Measurements from ENCODE around the gene PCDHB14.
"Not testable (repeated sequence)": the region's sequence is repeated elsewhere in the genome, so short reads cannot be mapped to it uniquely, and the experiment has no call there.

The PCDHB14 gene

GRCh38 chr5:141210849-141211248, 12.3 kb upstream of the PCDHB14 start:
- not testable (repeated sequence) for DNase-seq

GRCh38 chr5:141213656-141214339, 9.3 kb upstream of the PCDHB14 start, which contains the start of gene PCDHB13:
Gene PCDHB13, plus strand, starts transcription at chr5:141213919. Its CDS starts 205 bp downstream, at chr5:141214124.
- not testable (repeated sequence) for DNase-seq

- DNase-seq, result not testable (repeated sequence)
These were observed 8.6 kb upstream of the PCDHB14 start for GRCh38 chr5:141214583-141214982.

- not testable (repeated sequence) for DNase-seq
These were observed 7.6 kb upstream of the PCDHB14 start for GRCh38 chr5:141215504-141215903.

GRCh38 chr5:141216035-141216434, 7.1 kb upstream of the PCDHB14 start:
- DNase-seq, result not testable (repeated sequence)

- not testable (repeated sequence) for DNase-seq
These were observed 1.7 kb downstream of the PCDHB14 start for GRCh38 chr5:141224844-141225243.

GRCh38 chr5:141225421-141225820, 2.3 kb downstream of the PCDHB14 start:
- DNase-seq, result not testable (repeated sequence)

- no peak for DNase-seq
These were observed 11.0 kb downstream of the PCDHB14 start for GRCh38 chr5:141234109-141234667.

- not testable (repeated sequence) for DNase-seq
These were observed 12.8 kb downstream of the PCDHB14 start for GRCh38 chr5:141235922-141236321.

- DNase-seq, result no peak
These were observed 13.6 kb downstream of the PCDHB14 start for GRCh38 chr5:141236516-141237313.

- DNase-seq, result no peak
These were observed 18.4 kb downstream of the PCDHB14 start for GRCh38 chr5:141241496-141241895.

- DNase-seq, result no peak
These were observed 22.1 kb downstream of the PCDHB14 start, which contains the start of gene PCDHB15 for GRCh38 chr5:141245250-141245717. Gene PCDHB15, plus strand, starts transcription at chr5:141245395. Its CDS starts 184 bp downstream, at chr5:141245579.

- DNase-seq, result not testable (repeated sequence)
These were observed 23.8 kb downstream of the PCDHB14 start for GRCh38 chr5:141246971-141247370.

GRCh38 chr5:141247434-141247833, 24.3 kb downstream of the PCDHB14 start:
- not testable (repeated sequence) for DNase-seq

GRCh38 chr5:141250576-141250975, 27.4 kb downstream of the PCDHB14 start:
- DNase-seq, result no peak

- DNase-seq, result no peak
These were observed 35.3 kb downstream of the PCDHB14 start for GRCh38 chr5:141258464-141258863.

GRCh38 chr5:141258948-141259347, 35.8 kb downstream of the PCDHB14 start:
- DNase-seq, result no peak

GRCh38 chr5:141260458-141261237, 37.5 kb downstream of the PCDHB14 start:
- no peak for DNase-seq

- no peak for DNase-seq
These were observed 38.0 kb downstream of the PCDHB14 start for GRCh38 chr5:141261238-141261546.

GRCh38 chr5:141269195-141269594, 46.1 kb downstream of the PCDHB14 start:
- no peak for DNase-seq

GRCh38 chr5:141272906-141273305, 49.8 kb downstream of the PCDHB14 start:
- DNase-seq, result no peak

Data from NCI-H524 treated with DMSO at 0.1 percent for 48 hours (cell line).